ENCODE results near the gene KDM3B.

- TF ChIP-seq, protein P1, sequence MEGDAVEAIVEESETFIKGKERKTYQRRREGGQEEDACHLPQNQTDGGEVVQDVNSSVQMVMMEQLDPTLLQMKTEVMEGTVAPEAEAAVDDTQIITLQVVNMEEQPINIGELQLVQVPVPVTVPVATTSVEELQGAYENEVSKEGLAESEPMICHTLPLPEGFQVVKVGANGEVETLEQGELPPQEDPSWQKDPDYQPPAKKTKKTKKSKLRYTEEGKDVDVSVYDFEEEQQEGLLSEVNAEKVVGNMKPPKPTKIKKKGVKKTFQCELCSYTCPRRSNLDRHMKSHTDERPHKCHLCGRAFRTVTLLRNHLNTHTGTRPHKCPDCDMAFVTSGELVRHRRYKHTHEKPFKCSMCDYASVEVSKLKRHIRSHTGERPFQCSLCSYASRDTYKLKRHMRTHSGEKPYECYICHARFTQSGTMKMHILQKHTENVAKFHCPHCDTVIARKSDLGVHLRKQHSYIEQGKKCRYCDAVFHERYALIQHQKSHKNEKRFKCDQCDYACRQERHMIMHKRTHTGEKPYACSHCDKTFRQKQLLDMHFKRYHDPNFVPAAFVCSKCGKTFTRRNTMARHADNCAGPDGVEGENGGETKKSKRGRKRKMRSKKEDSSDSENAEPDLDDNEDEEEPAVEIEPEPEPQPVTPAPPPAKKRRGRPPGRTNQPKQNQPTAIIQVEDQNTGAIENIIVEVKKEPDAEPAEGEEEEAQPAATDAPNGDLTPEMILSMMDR (IDR thresholded peaks at IDR 0.05; ENCODE audit: low read length): no peak
- TF ChIP-seq EZH2 (optimal IDR thresholded peaks at IDR 0.05; ENCODE audit: low read depth, low read length) (no peak), EZH2phosphoT487 (IDR thresholded peaks at IDR 0.05; ENCODE audit: low read length) (no peak)
These were observed 12.1 kb downstream of the KDM3B start for GRCh38 chr5:138364576-138364975.
